H1 (cell line): ENCODE results near the gene MSL3B.

ENCODE experiments used
- CTCF ChIA-PET: fragments of 300-600 bp; sonication (Branson Sonifier 250); formaldehyde crosslinking; loops from one replicate; lab custom pipeline; 2021; ENCODE audit not compliant: partially characterized antibody; lab: Charles Lee
- POLR2A ChIA-PET: fragments of 300-600 bp; sonication (Branson Sonifier 250); formaldehyde crosslinking; loops from one replicate; lab custom pipeline; 2021; ENCODE audit warnings: inconsistent platforms; ENCODE audit not compliant: partially characterized antibody; lab: Charles Lee
- DNase-seq, 2 experiments: peaks; one replicate each; pipeline versions ENCODE4 v3.0.0 to v3.0.0-alpha.2; 2010 to 2022; ENCODE audit warnings: low spot score in 2 of 2, low read depth in 1 of 2, mixed read lengths in 1 of 2
- FAIRE-seq: peaks from 2 replicates; lab custom pipeline; 2011; peaks lifted over from hg19 to GRCh38; lab: Jason Lieb, UNC
- H2AFZ ChIP-seq: 2 replicates; pipeline ENCODE4 v1.8.1; 2012; ENCODE audit warnings: low read length, inconsistent platforms
- H2AK5ac ChIP-seq: 2 replicates; pipeline ENCODE4 v1.6.1; 2013; ENCODE audit warnings: low read depth, low read length
- H2BK120ac ChIP-seq: replicated peaks from 2 replicates; pipeline ENCODE3; 2013; ENCODE audit warnings: low read depth, low read length, inconsistent platforms
- H2BK12ac ChIP-seq: 2 replicates; pipeline ENCODE4 v1.6.1; 2013; ENCODE audit warnings: low read depth, low read length
- H2BK15ac ChIP-seq: 2 replicates; pipeline ENCODE4 v1.6.1; 2013; ENCODE audit warnings: low read length
- H2BK20ac ChIP-seq: 2 replicates; pipeline ENCODE4 v1.6.1; 2013; ENCODE audit warnings: low read length
- H2BK5ac ChIP-seq: 2 replicates; pipeline ENCODE4 v1.6.1; 2013; ENCODE audit warnings: low read depth, low read length
- H3K14ac ChIP-seq: 2 replicates; pipeline ENCODE4 v1.6.1; 2013; ENCODE audit warnings: inconsistent platforms; ENCODE audit not compliant: insufficient read length
- H3K18ac ChIP-seq: 2 replicates; pipeline ENCODE4 v1.6.1; 2013; ENCODE audit warnings: low read length; ENCODE audit errors: extremely low read depth
- H3K23ac ChIP-seq: 2 replicates; pipeline ENCODE4 v1.6.1; 2013; ENCODE audit warnings: inconsistent platforms; ENCODE audit not compliant: insufficient read length
- H3K23me2 ChIP-seq: 2 replicates; pipeline ENCODE4 v1.6.1; 2013; ENCODE audit warnings: low read depth, low read length
- H3K27ac ChIP-seq: 2 replicates; pipeline ENCODE4 v1.6.1; 2011; ENCODE audit warnings: low read depth, low read length, inconsistent platforms
- H3K27me3 ChIP-seq, 4 experiments: replicated peaks in 1 of 4; 1 replicate in 1 of 4; 2 replicates in 3 of 4; pipeline versions ENCODE4 v1.6.1 to v1.8.1; 2011 to 2013; ENCODE audit warnings: low read length in 3 of 4, mild to moderate bottlenecking in 3 of 4, inconsistent platforms in 2 of 4, mixed read lengths in 2 of 4, moderate library complexity in 1 of 4; ENCODE audit not compliant: control insufficient read depth in 3 of 4, insufficient read depth in 3 of 4; ENCODE audit errors: extremely low read depth in 1 of 4
- H3K36me3 ChIP-seq, 4 experiments: 2 replicates each; pipeline versions ENCODE4 v1.6.1 to v1.8.1; 2011 to 2013; ENCODE audit warnings: mild to moderate bottlenecking in 4 of 4, low read length in 3 of 4, moderate library complexity in 2 of 4, control low read depth in 1 of 4, inconsistent platforms in 1 of 4; ENCODE audit not compliant: insufficient read depth in 4 of 4, control insufficient read depth in 2 of 4
- H3K4ac ChIP-seq: replicated peaks from 2 replicates; pipeline ENCODE3; 2013; ENCODE audit warnings: low read length, low read depth, mixed read lengths, inconsistent platforms; ENCODE audit not compliant: insufficient read length
- H3K4me1 ChIP-seq, 4 experiments: replicated peaks in 1 of 4; 1 replicate in 1 of 4; 2 replicates in 3 of 4; pipeline versions ENCODE4 v1.6.1 to v1.8.1; 2011 to 2013; ENCODE audit warnings: low read length in 3 of 4, inconsistent platforms in 2 of 4, mixed read lengths in 1 of 4; ENCODE audit not compliant: insufficient read depth in 4 of 4, control insufficient read depth in 3 of 4
- H3K4me2 ChIP-seq, 2 experiments: 2 replicates each; pipeline versions ENCODE4 v1.6.1 to v1.8.1; 2011 to 2013; ENCODE audit warnings: low read depth in 2 of 2, low read length in 2 of 2, control low read depth in 1 of 2, inconsistent platforms in 1 of 2, mild to moderate bottlenecking in 1 of 2; ENCODE audit not compliant: insufficient read depth in 1 of 2
- H3K4me3 ChIP-seq, 4 experiments: fragments of 200-600, 300-600 bp in 1 of 4; sonication (generic), shearing (Covaris generic), sonication (Bioruptor Twin) in 1 of 4; 2 replicates each; pipeline versions ENCODE4 v1.5.1 to v1.8.1; 2011 to 2016; ENCODE audit warnings: low read length in 4 of 4, low read depth in 3 of 4, control low read depth in 2 of 4, inconsistent platforms in 2 of 4, mild to moderate bottlenecking in 2 of 4, mixed read lengths in 1 of 4, moderate library complexity in 1 of 4; ENCODE audit not compliant: insufficient read depth in 2 of 4; ENCODE audit errors: extremely low read depth in 1 of 4
- H3K56ac ChIP-seq: replicated peaks from 2 replicates; pipeline ENCODE3; 2013; ENCODE audit warnings: low read depth, mild to moderate bottlenecking, mixed read lengths, low read length, inconsistent platforms; ENCODE audit not compliant: insufficient read length
- H3K79me1 ChIP-seq: 2 replicates; pipeline ENCODE4 v1.6.1; 2013; ENCODE audit warnings: low read depth, low read length, control low read depth
- H3K79me2 ChIP-seq, 2 experiments: 2 replicates each; pipeline versions ENCODE4 v1.6.1 to v1.8.1; 2012 to 2013; ENCODE audit warnings: low read length in 2 of 2, mild to moderate bottlenecking in 2 of 2, inconsistent platforms in 1 of 2; ENCODE audit not compliant: insufficient read depth in 2 of 2, control insufficient read depth in 1 of 2
- H3K9ac ChIP-seq, 4 experiments: replicated peaks in 1 of 4; 1 replicate in 1 of 4; 2 replicates in 3 of 4; pipeline versions ENCODE4 v1.6.1 to v1.8.1; 2011 to 2013; ENCODE audit warnings: low read depth in 3 of 4, low read length in 3 of 4, control low read depth in 2 of 4, mild to moderate bottlenecking in 2 of 4, moderate library complexity in 2 of 4, inconsistent platforms in 1 of 4; ENCODE audit errors: extremely low read depth in 1 of 4
- H3K9me3 ChIP-seq, 2 experiments: 2 replicates each; pipeline versions ENCODE4 v1.6.1 to v1.8.1; 2012 to 2013; ENCODE audit warnings: mild to moderate bottlenecking in 2 of 2, moderate library complexity in 2 of 2, control low read depth in 1 of 2, inconsistent platforms in 1 of 2, low read depth in 1 of 2, low read length in 1 of 2, mixed read lengths in 1 of 2; ENCODE audit not compliant: insufficient read depth in 2 of 2
- H4K20me1 ChIP-seq, 2 experiments: replicated peaks in 1 of 2; 2 replicates each; pipeline versions ENCODE3 to v1.8.1; 2011 to 2013; ENCODE audit warnings: inconsistent platforms in 2 of 2, low read length in 2 of 2, mild to moderate bottlenecking in 1 of 2; ENCODE audit not compliant: insufficient read depth in 2 of 2, control insufficient read depth in 1 of 2
- H4K5ac ChIP-seq: 2 replicates; pipeline ENCODE4 v1.6.1; 2013; ENCODE audit warnings: low read length, low read depth, mixed read lengths, inconsistent platforms; ENCODE audit not compliant: insufficient read length
- H4K8ac ChIP-seq: 2 replicates; pipeline ENCODE4 v1.8.0; 2013; ENCODE audit warnings: mild to moderate bottlenecking, moderate library complexity, low read length, inconsistent platforms; ENCODE audit not compliant: insufficient read depth; ENCODE audit errors: extremely low read depth
- H4K91ac ChIP-seq: replicated peaks from 2 replicates; pipeline ENCODE3; 2013; ENCODE audit warnings: low read length, mixed read lengths, inconsistent platforms; ENCODE audit not compliant: insufficient read length
- CREB1 ChIP-seq: IDR thresholded peaks from 2 replicates; pipeline ENCODE4 v1.6.1; 2012; ENCODE audit warnings: inconsistent platforms
- KDM4A ChIP-seq: IDR thresholded peaks from one replicate; pipeline ENCODE4 v1.7.1; 2012; ENCODE audit warnings: low read depth, mild to moderate bottlenecking, moderate library complexity, low read length, inconsistent platforms; ENCODE audit not compliant: severe bottlenecking
- RFX5 ChIP-seq: IDR thresholded peaks from 2 replicates; pipeline ENCODE4 v1.6.1; 2011; ENCODE audit warnings: low read depth, low read length, improper control_type of control experiment, borderline replicate concordance
- WGBS, 2 experiments: shearing (Covaris generic) in 1 of 2; methylation state at CpG; one replicate each; pipeline versions ENCODE4 v1.1.6 to v1.1.7; 2013 to 2015; ENCODE audit warnings: low lambda C conversion rate in 2 of 2, mixed read lengths in 2 of 2, inconsistent platforms in 1 of 2, low coverage in 1 of 2, missing lambda C conversion rate in 1 of 2; ENCODE audit not compliant: insufficient replicate concordance in 2 of 2, insufficient coverage in 1 of 2, insufficient read length in 1 of 2; ENCODE audit errors: extremely low coverage in 1 of 2, missing lambda C conversion rate in 1 of 2; 5-methylcytosine and 5-hydroxymethylcytosine counted together

The MSL3B gene

GRCh38 chr2:233823731-233824121 is 44.5 kb downstream of the MSL3B start:
- FAIRE-seq: no peak
- H3K79me1 ChIP-seq: no peaks in the 10 kb centered on the region
- no peak for DNase-seq
- no peak overlapping the region for H3K4me2 ChIP-seq
- no peak overlapping the region for H2BK120ac ChIP-seq
- no peak overlapping the region for H2BK12ac ChIP-seq
- H3K4ac ChIP-seq: no peak overlapping the region
- H3K56ac ChIP-seq: no peak overlapping the region
- no peak overlapping the region for H2AFZ ChIP-seq
- no peak overlapping the region for H2BK5ac ChIP-seq
- H3K4me3 ChIP-seq: no peak overlapping the region
- no peak overlapping the region for H4K8ac ChIP-seq
- no peak overlapping the region for H4K5ac ChIP-seq
- H4K20me1 ChIP-seq: no peaks in the 10 kb centered on the region
- H3K23ac ChIP-seq: no peak overlapping the region
- no peak overlapping the region for H4K91ac ChIP-seq
- H3K27ac ChIP-seq: no peak overlapping the region
- H3K9me3 ChIP-seq: no peaks in the 10 kb centered on the region
- no peak overlapping the region for H2BK15ac ChIP-seq
- CTCF ChIA-PET: interaction anchor here (1.1 to 1.8 kb wide), 2 partner anchors 9 to 44 kb away, joined by 3 to 7 read pairs; no protein-coding TSS in a partner anchor
- no peaks in the 10 kb centered on the region for H3K4me1 ChIP-seq
- H2AK5ac ChIP-seq: no peak overlapping the region
- H2BK20ac ChIP-seq: no peak overlapping the region
- WGBS, 2 experiments: 94% methylated on average over 7 of the region's 8 CpGs; no CpG with 5 or more reads in 1 of the 2 experiments
- H3K36me3 ChIP-seq: no peaks in the 10 kb centered on the region
- H3K18ac ChIP-seq: no peak overlapping the region
- H3K79me2 ChIP-seq: no peaks in the 10 kb centered on the region
- no peak overlapping the region for H3K14ac ChIP-seq
- POLR2A ChIA-PET: no interaction called here
- H3K9ac ChIP-seq: no peak overlapping the region
- no peaks in the 10 kb centered on the region for H3K27me3 ChIP-seq
- H3K23me2 ChIP-seq: no peaks in the 10 kb centered on the region
- TF ChIP-seq RFX5 (no peak), CREB1 (no peak), KDM4A (no peak)
